Measurements from ENCODE around the gene SETD1B.
A peak's percentile ranks its signal among the peaks of the same experiment; 100 is the strongest.

DNA sequence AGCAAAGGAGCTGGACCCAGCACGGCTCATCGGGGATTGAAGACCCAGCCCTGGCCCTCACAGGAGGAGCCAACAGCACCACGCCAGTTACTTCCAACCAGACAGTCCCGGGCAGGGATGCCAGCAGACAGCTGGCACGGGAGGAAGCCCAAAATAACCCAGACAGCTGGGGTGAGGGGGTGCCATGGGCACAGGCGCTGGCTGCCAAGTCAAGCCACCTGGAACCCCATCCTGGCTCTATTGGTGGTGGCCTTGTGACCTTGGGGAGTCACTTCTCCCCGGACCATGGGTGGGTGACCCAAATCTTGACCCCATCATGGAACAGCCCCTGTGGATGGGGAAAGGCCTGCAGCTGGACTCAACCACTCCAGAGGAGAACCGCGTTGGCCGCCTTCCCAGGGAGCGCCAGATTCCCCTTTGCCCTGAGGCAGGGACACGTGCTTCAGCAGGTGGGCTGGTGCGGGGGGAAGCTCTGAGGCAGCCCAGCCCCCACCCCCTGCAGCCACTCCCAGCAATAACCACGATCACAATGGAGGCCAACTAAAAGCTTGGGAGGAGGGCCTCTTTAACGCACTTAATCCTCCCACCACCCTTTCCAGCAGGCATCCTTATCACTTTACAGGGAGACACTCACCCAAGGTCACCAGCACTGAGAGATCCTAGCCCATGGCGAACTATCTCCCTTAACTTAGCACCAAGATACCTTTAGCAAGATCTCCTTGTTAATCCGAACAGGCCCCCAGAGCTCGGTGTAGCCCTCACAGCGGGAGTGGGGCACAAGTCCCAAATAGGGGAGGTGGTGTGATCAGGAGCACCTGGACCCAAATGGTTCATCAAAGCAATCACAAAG, 5.6 kb upstream of the SETD1B start:
- TF ChIP-seq CTCF (IDR thresholded peaks at IDR 0.05) (no peak), POLR2A (IDR thresholded peaks at IDR 0.05; ENCODE audit: low read depth) (peak; percentile 15), EP300 (IDR thresholded peaks at IDR 0.05) (no peak), POLR2AphosphoS5 (IDR thresholded peaks at IDR 0.05) (no peak)
